ENCODE results near the gene NEK7. TPM values are rescaled to one million over a fixed set of nuclear protein-coding genes. Genes with fewer than 3 reads are reported as not detected.
A peak's percentile ranks its signal among the peaks of the same experiment; 100 is the strongest.

NEK7 gene
- total RNA-seq, 1 donor = 28.0 TPM

GRCh38 chr1:198330982-198331615, 174.3 kb downstream of the NEK7 start:
- no peak for DNase-seq (ENCODE audit: low read depth in 2 of 3, low spot score in 2 of 3)

- no peak for DNase-seq (ENCODE audit: low read depth in 2 of 3, low spot score in 2 of 3)
Observed at GRCh38 chr1:198333744-198334143, 176.9 kb downstream of the NEK7 start.

DNA sequence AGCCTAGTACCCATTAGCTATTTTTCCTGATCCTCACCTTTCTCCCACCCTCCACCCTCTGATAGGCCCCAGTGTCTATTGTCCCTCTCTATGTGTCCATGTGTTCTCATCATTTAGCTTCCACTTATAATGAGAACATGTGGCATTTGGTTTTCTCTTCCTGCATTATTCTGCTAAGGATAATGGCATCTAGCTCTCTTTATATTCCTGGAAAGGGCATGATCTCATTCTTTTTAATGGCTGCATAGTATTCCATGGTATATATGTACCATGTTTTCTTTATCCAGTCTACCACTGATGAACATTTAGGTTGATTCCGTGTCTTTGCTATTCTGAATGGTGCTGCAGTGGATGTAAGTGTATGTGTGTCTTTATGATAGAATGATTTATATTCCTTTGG, 178.9 kb downstream of the NEK7 start:
- DNase-seq (ENCODE audit: low read depth in 2 of 3, low spot score in 2 of 3) = no peak

DNA sequence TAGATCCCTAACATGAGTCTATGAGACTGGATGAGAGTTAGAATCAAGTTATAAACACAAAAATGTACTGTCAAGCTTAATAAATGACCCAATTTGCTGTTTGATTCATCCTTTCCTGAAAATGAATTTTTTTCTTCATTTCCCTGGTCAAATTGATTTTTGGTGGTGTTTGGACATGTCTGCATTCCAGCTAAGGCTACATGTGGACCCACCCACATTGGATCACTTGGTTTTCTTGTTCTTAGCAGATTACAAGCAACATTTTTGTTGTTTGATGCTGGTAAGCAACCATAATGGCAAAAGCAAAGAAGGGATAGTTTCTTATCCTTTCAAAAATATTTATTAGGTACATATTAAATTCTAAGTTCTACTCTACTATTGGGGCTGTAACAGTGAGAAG, 181.1 kb downstream of the NEK7 start:
- DNase-seq (ENCODE audit: low read depth in 2 of 3, low spot score in 2 of 3) = no peak

GRCh38 chr1:198340139-198340538, 183.3 kb downstream of the NEK7 start:
- DNase-seq (ENCODE audit: low read depth in 2 of 3, low spot score in 2 of 3) = no peak

- no peak for DNase-seq (ENCODE audit: low read depth in 2 of 3, low spot score in 2 of 3)
Observed at GRCh38 chr1:198346178-198346577, 189.4 kb downstream of the NEK7 start.

DNA sequence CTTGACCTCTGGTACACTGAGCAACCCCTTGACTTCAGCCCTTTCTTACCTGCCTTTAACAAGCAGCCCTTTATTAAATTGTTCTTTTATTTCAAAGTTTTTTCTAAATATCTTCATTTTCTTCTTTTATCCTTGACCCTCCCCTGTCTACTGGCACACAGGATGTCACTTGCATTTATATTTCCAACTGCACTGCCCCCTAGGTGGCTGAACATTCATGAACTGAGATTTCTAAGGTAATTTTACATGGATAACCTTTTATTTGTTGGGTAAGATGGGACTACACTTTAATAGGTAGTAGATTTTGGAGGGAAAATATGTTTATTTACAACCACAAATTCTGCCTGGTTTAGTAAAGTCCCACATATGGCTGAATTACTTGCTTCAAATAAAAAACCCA, 193.7 kb downstream of the NEK7 start:
- DNase-seq (ENCODE audit: low read depth in 2 of 3, low spot score in 2 of 3) = no peak

DNA sequence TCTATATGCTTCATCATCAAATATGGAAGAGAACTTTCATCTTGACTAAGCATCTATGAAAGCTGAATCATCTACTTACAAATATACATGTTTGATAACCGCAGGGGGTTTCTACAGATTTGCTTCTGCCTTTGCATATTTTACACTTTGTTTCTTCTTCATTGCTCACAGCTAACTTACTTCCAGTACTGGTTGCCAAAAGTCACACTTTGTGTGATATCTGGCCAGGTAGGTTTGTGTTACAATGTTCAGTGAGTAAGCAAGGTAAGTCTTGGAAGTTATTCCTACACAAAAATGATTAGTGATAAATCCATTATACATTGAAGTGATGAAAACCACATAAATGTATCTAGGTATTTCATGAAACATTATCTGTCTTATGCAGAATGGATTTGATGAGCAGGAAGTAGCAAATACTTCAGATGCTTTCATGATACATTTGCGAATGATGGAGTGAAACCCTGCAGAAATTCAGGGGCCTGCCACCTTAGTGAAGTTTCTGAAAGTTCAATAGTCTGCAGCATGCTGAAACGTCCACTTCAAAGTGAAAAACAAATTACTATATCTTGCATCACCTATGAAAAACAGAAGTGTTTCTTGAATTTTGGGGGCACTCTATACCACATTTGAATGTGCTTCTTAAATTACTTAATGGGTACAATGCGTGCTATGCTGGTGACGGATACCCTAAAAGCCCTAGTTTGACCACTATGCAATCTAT, 196.3 kb downstream of the NEK7 start:
- no peak for DNase-seq (ENCODE audit: low read depth in 2 of 3, low spot score in 2 of 3)

DNA sequence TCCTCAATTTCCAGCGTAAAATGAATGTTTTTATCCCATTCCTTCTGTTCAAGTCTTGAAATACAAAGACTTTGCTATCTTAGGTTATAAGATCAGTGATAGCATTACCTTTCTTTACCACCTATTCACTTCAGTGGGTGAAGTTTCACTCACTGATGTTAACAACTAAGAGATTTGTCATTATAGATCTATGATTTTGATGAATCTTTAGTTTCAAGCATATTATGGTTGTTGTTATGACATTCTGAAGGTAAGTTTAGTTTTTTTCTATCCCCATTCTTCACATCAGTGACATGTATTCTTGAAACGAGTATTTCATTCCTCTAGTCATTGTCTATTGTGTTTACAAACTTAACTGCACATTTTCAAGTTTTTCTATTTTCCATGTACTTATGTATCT, 201.1 kb downstream of the NEK7 start:
- no peak for DNase-seq (ENCODE audit: low read depth in 2 of 3, low spot score in 2 of 3)

GRCh38 chr1:198359024-198359653, 202.3 kb downstream of the NEK7 start:
- DNase-seq (ENCODE audit: low read depth in 2 of 3, low spot score in 2 of 3) = peak in 2 of 3 donors; percentile 5 to 14

- no peak for DNase-seq (ENCODE audit: low read depth in 2 of 3, low spot score in 2 of 3)
Observed at GRCh38 chr1:198360208-198360729, 203.5 kb downstream of the NEK7 start.

DNA sequence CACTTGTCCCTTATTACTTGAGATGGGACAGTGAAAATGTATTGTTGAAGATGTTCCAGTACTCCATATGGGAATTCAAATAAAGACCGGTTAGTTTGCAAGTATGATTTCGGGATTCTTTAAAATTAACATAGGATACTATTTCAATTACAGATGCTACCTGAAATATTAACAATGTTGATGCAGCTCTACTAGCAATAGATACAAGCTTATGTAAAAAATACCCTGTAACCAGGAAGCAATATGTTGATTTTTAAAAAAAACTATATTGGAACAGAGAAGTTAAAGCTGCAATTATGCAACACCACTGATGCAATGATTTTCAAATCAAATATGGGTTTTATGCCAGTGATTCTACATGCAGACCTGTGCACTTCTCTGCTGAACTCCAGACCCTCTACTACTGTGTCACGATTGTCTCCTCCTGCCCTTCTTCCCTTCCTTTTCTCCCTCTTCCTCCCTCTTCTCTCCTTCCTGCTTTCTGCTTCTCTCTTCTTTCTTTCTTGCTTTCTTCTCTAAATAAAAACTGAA, 204.5 kb downstream of the NEK7 start:
- no peak for DNase-seq (ENCODE audit: low read depth in 2 of 3, low spot score in 2 of 3)

- no peak for DNase-seq (ENCODE audit: low read depth in 2 of 3, low spot score in 2 of 3)
Observed at GRCh38 chr1:198363625-198364151, 206.9 kb downstream of the NEK7 start.

DNA sequence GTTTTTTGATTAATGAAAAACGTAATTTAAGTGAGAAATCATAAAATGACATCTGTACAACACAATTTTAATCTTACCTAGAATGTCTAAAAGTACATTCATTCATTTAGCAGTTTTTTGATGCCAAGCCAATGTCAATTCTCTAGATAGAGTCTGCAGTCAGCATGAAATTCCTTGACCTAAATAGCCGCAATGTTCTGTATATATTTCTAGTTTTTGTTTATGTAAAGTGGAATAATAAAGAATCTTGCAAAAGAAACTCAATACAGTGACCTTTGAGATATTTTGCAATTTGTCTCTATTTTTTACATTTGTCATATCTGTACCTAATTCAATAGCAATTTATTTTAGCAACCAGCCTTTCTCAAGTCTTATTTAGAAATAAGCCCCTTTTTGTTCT, 207.7 kb downstream of the NEK7 start:
- no peak for DNase-seq (ENCODE audit: low read depth in 2 of 3, low spot score in 2 of 3)

DNA sequence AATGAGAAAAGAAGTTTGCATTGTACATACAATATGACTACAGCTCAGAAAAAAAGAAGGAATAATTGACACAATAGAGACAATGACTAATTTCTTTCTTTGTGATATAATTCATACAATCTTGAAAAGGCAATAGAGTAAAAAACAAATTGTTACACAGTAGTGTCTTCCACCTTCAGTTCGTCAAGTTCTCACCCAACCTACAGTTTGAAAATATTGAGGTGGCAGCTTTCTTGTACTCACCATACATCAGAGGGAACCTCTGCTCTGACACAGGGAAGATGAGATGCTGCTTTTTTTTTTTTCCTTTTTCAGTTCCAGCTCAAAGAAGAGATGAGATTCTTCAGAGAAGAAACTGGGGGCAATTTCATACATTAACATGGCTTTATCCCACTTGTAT, 210.5 kb downstream of the NEK7 start:
- DNase-seq (ENCODE audit: low read depth in 2 of 3, low spot score in 2 of 3) = no peak

DNA sequence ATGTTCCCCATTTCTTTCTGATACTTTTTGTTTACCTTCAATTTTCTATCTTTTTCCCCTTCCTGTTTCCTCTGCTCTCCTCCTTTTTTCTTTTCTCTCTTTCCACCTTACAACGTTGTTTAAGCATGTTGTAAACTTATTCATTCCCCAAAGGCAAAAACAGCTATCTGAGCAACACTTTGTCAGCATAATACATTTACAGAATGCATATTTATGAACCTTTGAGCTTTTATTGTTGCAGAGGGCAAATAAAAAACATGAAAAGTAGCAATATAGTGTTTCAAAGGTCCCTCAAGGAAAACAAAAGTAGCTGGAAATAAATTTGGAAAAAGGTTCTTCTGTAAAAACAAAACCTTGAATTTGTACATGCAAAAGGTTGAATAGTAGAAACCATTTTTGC, 214.2 kb downstream of the NEK7 start:
- DNase-seq (ENCODE audit: low read depth in 2 of 3, low spot score in 2 of 3) = no peak

Other genes with a start within 250 kb of the NEK7 start
- gene LHX9, start 239.6 kb upstream of the NEK7 start, total RNA-seq = under 0.01 TPM

Data from hematopoietic multipotent progenitor cell (in vitro differentiated cells).